ENCODE results near the gene PPP4R3C. TPM values are rescaled to one million over a fixed set of nuclear protein-coding genes. Genes with fewer than 3 reads are reported as not detected.
"Not testable (repeated sequence)": the region's sequence is repeated elsewhere in the genome, so short reads cannot be mapped to it uniquely, and the experiment has no call there.

PPP4R3C gene
- not detected for total RNA-seq

GRCh38 chrX:27463187-27463586, at the start of gene PPP4R3C:
TSS of gene PPP4R3C (minus strand) at chrX:27463341. CDS start at chrX:27463296, 45 bp downstream.
- no peaks in the 10 kb centered on the region for H3K4me1 ChIP-seq
- no peaks in the 10 kb centered on the region for H3K27me3 ChIP-seq
- WGBS, 2 donors = 93 to 96% methylated on average over 12 to 14 of the region's 14 CpGs
- H3K36me3 ChIP-seq = no peaks in the 10 kb centered on the region
- H3K9me3 ChIP-seq = no peaks in the 10 kb centered on the region
- no peak for DNase-seq
- no peak within 1 kb of the TSS for H3K27ac ChIP-seq
- intact Hi-C loops (cut with DNase I) = no loop called here
- TF ChIP-seq CTCF (IDR thresholded peaks at IDR 0.05) (no peak), POLR2A (IDR thresholded peaks at IDR 0.05) (no peak)
- H3K4me3 ChIP-seq (replicated peaks in 1 of 3) = no peak within 1 kb of the TSS

DNA sequence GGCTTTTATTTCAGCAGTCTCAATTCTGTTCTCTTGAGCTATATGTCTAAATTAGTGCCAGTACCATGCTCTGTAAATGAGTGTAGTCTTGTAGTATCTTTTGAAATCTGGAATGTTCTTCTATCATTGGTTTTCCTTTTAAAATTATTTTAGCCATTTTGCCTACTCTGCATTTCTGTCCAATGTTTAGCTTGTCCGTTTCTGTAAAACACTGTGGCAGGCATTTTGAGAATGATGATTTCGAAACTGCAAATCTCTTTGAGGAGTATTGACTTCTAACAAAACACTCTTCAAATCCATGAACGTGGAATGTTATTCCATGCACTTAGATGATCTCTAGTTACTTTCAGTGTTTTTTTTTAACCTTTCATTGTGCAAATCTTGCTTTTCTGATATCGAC, 28.3 kb upstream of the PPP4R3C start:
- no peak for DNase-seq
- TF ChIP-seq POLR2A (IDR thresholded peaks at IDR 0.05) = no peak
- TF ChIP-seq CTCF (IDR thresholded peaks at IDR 0.05) = no peak
- Histone ChIP-seq H3K9me3 (no peaks in the 10 kb centered on the region), H3K36me3 (no peaks in the 10 kb centered on the region), H3K4me1 (no peaks in the 10 kb centered on the region), H3K27me3 (no peaks in the 10 kb centered on the region), H3K27ac (no peak overlapping the region), H3K4me3 (replicated peaks in 1 of 3) (no peak overlapping the region)
- WGBS, 2 donors = 37 to 42% methylated on average over 4 of the region's 4 CpGs
- intact Hi-C loops (cut with DNase I) = no loop called here

DNA sequence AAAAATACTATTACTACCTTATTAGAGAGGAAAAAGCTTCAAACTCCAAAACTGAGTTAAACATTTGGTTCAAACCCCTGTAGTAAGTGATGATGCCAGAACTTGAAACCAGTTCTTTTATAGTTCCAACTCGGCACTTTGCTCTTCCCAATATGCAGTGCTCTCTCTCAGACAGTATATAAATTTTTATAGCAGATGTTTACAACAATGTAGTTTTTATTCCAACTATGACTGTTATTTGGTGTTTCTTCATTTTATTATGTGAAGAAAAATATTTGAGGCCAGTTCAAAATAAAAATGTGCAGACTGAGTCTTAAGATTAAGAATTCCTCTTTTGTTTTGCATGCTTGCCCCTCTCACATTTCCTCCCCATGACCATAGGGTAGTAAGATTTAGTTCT, 2.9 kb upstream of the PPP4R3C start:
- Histone ChIP-seq H3K36me3 (no peaks in the 10 kb centered on the region), H3K4me3 (replicated peaks in 1 of 3) (no peak overlapping the region), H3K9me3 (no peaks in the 10 kb centered on the region), H3K27me3 (no peaks in the 10 kb centered on the region), H3K4me1 (no peaks in the 10 kb centered on the region), H3K27ac (no peak overlapping the region)
- intact Hi-C loops (cut with DNase I) = no loop called here
- DNase-seq = no peak
- no peak for TF ChIP-seq POLR2A (IDR thresholded peaks at IDR 0.05)
- TF ChIP-seq CTCF (IDR thresholded peaks at IDR 0.05) = no peak
- WGBS, 2 donors = 77 to 86% methylated on average over 1 of the region's 1 CpG

GRCh38 chrX:27465036-27465435, 1.9 kb upstream of the PPP4R3C start:
- intact Hi-C loops (cut with DNase I) = no loop called here
- no peak for DNase-seq
- H3K27ac ChIP-seq = no peak overlapping the region
- H3K36me3 ChIP-seq = no peaks in the 10 kb centered on the region
- H3K27me3 ChIP-seq = no peaks in the 10 kb centered on the region
- H3K9me3 ChIP-seq = no peaks in the 10 kb centered on the region
- H3K4me1 ChIP-seq = no peaks in the 10 kb centered on the region
- no peak for TF ChIP-seq CTCF (IDR thresholded peaks at IDR 0.05)
- TF ChIP-seq POLR2A (IDR thresholded peaks at IDR 0.05) = no peak
- no peak overlapping the region for H3K4me3 ChIP-seq (replicated peaks in 1 of 3)

- H3K9me3 ChIP-seq; H3K4me3 ChIP-seq (replicated peaks in 1 of 3); H3K36me3 ChIP-seq; H3K27ac ChIP-seq; intact Hi-C loops (cut with DNase I); DNase-seq; H3K4me1 ChIP-seq; H3K27me3 ChIP-seq: not testable (repeated sequence)
- WGBS, 2 donors = 55 to 72% methylated on average over 5 of the region's 5 CpGs
Observed at GRCh38 chrX:27459129-27459528, 4.0 kb downstream of the PPP4R3C start.

- DNase-seq; intact Hi-C loops (cut with DNase I); H3K4me1 ChIP-seq; H3K27me3 ChIP-seq; H3K9me3 ChIP-seq; H3K27ac ChIP-seq; H3K4me3 ChIP-seq (replicated peaks in 1 of 3); H3K36me3 ChIP-seq: not testable (repeated sequence)
- WGBS, 2 donors = no CpG with 5 or more reads among the region's 30 CpGs
Observed at GRCh38 chrX:27458544-27458943, 4.6 kb downstream of the PPP4R3C start.
